GM12878 (cell line): ENCODE data around the gene GARRE1.

Experiments used
- BCL11A ChIP-seq: IDR thresholded peaks from 2 replicates; pipeline ENCODE4 v1.6.1; 2011; ENCODE audit warnings: low read depth, low read length
- BHLHE40 ChIP-seq, 2 experiments: fragments of 450-650 bp in 1 of 2; IDR thresholded peaks; 2 replicates each; pipeline ENCODE4 v1.6.1; 2011 to 2017; ENCODE audit warnings: low read depth in 2 of 2, borderline replicate concordance in 1 of 2, improper control_type of control experiment in 1 of 2, low read length in 1 of 2, mild to moderate bottlenecking in 1 of 2
- CBFB ChIP-seq: IDR thresholded peaks from 2 replicates; pipeline ENCODE4 v1.6.1; 2016; ENCODE audit warnings: antibody characterized with exemption, low read depth
- CTCF ChIP-seq, 3 experiments: IDR thresholded peaks in 2 of 3; conservative IDR thresholded peaks in 1 of 3; 2 replicates each; pipeline ENCODE4 v1.5.1; 2011; ENCODE audit warnings: low read depth in 3 of 3, low read length in 3 of 3, mild to moderate bottlenecking in 3 of 3, control low read depth in 2 of 3, moderate library complexity in 2 of 3, inconsistent platforms in 1 of 3, mixed read lengths in 1 of 3; ENCODE audit not compliant: control insufficient read depth in 2 of 3, insufficient read depth in 1 of 3; ENCODE audit errors: extremely low read depth in 1 of 3
- ESRRA ChIP-seq: IDR thresholded peaks from 2 replicates; pipeline ENCODE4 v1.6.1; 2012; ENCODE audit warnings: mild to moderate bottlenecking, low read length, improper control_type of control experiment
- GABPA ChIP-seq: IDR thresholded peaks from 2 replicates; pipeline ENCODE4 v1.6.1; 2014; ENCODE audit warnings: antibody characterized with exemption, low read depth, mild to moderate bottlenecking, inconsistent platforms
- JUND ChIP-seq: IDR thresholded peaks from 2 replicates; pipeline ENCODE4 v1.6.1; 2012; ENCODE audit warnings: low read depth, mild to moderate bottlenecking, low read length, improper control_type of control experiment, moderate library complexity
- MYB ChIP-seq: fragments of 150-350 bp; IDR thresholded peaks from 2 replicates; pipeline ENCODE4 v1.6.1; 2014; ENCODE audit warnings: mild to moderate bottlenecking, low read depth, low read length, borderline replicate concordance
- PAX8 ChIP-seq: fragments of 450-650 bp; IDR thresholded peaks from 2 replicates; pipeline ENCODE4 v1.6.1; 2017; ENCODE audit warnings: mild to moderate bottlenecking, moderate library complexity
- RCOR1 ChIP-seq: conservative IDR thresholded peaks from 2 replicates; pipeline ENCODE4 v1.6.1; 2012; ENCODE audit warnings: low read depth, low read length, improper control_type of control experiment
- TF ChIP-seq, protein P1 (sequence below): fragments of 450-650 bp; formaldehyde crosslinking; IDR thresholded peaks from 2 replicates; pipeline ENCODE4 v1.4.0; 2020; ENCODE audit warnings: mild to moderate bottlenecking, moderate library complexity

DNA sequence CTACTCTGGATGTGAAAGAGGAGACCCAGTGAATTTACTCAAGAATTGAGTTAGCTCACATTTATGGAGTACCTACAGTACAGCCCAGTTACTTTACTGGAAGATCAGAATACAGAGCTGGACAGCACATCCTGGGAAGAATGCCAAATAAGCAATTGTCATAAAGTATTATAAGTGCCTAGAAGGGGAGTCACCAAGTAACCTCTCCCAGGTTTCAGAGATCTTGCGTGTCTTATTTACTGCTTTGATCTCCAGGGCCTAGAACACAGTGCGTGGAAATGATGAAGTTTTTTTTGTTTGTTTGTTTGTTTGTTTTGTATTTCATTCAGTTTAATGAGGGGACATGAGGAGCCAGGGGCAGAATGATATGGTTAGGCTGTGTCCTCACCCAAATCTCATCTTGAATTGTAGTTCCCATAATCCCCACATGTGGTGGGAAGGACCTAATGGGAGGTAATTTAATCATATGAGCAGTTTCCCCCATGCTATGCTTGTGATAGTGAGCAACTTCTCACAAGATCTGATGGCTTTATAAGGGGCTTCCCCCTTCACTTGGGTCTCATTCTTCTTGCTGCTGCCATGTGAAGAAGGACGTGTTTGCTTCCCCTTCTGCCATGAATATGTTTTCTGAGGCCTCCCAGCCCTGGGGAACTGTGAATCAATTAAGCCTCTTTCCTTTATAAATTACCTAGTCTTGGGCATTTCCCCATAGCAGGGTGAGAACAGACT is 5.2 kb downstream of the GARRE1 start:
- TF ChIP-seq GABPA: no peak
- TF ChIP-seq CTCF (IDR thresholded peaks at IDR 0.05 in 2 of 3, conservative IDR thresholded peaks at IDR 0.05 in 1 of 3; ENCODE audit: control insufficient read depth in 2 of 3, extremely low read depth in 1 of 3, insufficient read depth in 1 of 3, low read depth in 3 of 3, low read length in 3 of 3): no peak
- TF ChIP-seq, protein P1, sequence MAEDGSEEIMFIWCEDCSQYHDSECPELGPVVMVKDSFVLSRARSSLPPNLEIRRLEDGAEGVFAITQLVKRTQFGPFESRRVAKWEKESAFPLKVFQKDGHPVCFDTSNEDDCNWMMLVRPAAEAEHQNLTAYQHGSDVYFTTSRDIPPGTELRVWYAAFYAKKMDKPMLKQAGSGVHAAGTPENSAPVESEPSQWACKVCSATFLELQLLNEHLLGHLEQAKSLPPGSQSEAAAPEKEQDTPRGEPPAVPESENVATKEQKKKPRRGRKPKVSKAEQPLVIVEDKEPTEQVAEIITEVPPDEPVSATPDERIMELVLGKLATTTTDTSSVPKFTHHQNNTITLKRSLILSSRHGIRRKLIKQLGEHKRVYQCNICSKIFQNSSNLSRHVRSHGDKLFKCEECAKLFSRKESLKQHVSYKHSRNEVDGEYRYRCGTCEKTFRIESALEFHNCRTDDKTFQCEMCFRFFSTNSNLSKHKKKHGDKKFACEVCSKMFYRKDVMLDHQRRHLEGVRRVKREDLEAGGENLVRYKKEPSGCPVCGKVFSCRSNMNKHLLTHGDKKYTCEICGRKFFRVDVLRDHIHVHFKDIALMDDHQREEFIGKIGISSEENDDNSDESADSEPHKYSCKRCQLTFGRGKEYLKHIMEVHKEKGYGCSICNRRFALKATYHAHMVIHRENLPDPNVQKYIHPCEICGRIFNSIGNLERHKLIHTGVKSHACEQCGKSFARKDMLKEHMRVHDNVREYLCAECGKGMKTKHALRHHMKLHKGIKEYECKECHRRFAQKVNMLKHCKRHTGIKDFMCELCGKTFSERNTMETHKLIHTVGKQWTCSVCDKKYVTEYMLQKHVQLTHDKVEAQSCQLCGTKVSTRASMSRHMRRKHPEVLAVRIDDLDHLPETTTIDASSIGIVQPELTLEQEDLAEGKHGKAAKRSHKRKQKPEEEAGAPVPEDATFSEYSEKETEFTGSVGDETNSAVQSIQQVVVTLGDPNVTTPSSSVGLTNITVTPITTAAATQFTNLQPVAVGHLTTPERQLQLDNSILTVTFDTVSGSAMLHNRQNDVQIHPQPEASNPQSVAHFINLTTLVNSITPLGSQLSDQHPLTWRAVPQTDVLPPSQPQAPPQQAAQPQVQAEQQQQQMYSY (CRISPR knock-in tag): no peak
- no peak for TF ChIP-seq ESRRA
- TF ChIP-seq JUND: no peak
- TF ChIP-seq CBFB: no peak
- no peak for TF ChIP-seq RCOR1
- TF ChIP-seq BHLHE40 (IDR thresholded peaks at IDR 0.05; ENCODE audit: borderline replicate concordance in 1 of 2, low read depth in 2 of 2, low read length in 1 of 2): no peak
- no peak for TF ChIP-seq PAX8
- no peak for TF ChIP-seq BCL11A
- no peak for TF ChIP-seq MYB
